ENCODE results near the gene CUBN. TPM values are rescaled to one million over a fixed set of nuclear protein-coding genes. Genes with fewer than 3 reads are reported as not detected.

Gene CUBN
- total and polyA plus RNA-seq, 9 of the 15 experiments (the other 6 are each of a cell fraction or from before 2014, with no cell fraction given), result 0.04 to 0.33 (median 0.09) TPM

- TF ChIP-seq ZNF512 (tag; IDR thresholded peaks at IDR 0.05) (no peak), RBM22 (IDR thresholded peaks at IDR 0.05; ENCODE audit: low read depth, low read length, poor library complexity, severe bottlenecking) (no peak), ZNF143 (CRISPR knock-in tag; IDR thresholded peaks at IDR 0.05) (no peak), MYNN (IDR thresholded peaks at IDR 0.05) (no peak), MYNN (CRISPR knock-in tag; IDR thresholded peaks at IDR 0.05) (no peak), GABPA (tag; conservative IDR thresholded peaks at IDR 0.05; ENCODE audit: low read depth) (peak; percentile 80), BRF1 (IDR thresholded peaks at IDR 0.05; ENCODE audit: borderline replicate concordance, extremely low read depth, insufficient read length) (no peak), GTF2E2 (tag; IDR thresholded peaks at IDR 0.05) (peak; percentile 72; the same call in 1 of the 2 replicates), PHB2 (IDR thresholded peaks at IDR 0.05; ENCODE audit: low read depth) (no peak), CLOCK (CRISPR knock-in tag; IDR thresholded peaks at IDR 0.05; ENCODE audit: borderline replicate concordance) (no peak), DLX4 (CRISPR knock-in tag; IDR thresholded peaks at IDR 0.05) (no peak), KLF13 (tag; IDR thresholded peaks at IDR 0.05; ENCODE audit: borderline replicate concordance, low read depth) (no peak), SRSF7 (optimal IDR thresholded peaks at IDR 0.05; ENCODE audit: low read depth, low read length) (no peak), USF1 (CRISPR knock-in tag; IDR thresholded peaks at IDR 0.05) (no peak), MYBL2 (IDR thresholded peaks at IDR 0.05; ENCODE audit: low read depth) (no peak), MYBL2 (CRISPR knock-in tag; IDR thresholded peaks at IDR 0.05; ENCODE audit: borderline replicate concordance) (no peak), MIER1 (IDR thresholded peaks at IDR 0.05; ENCODE audit: low read depth) (no peak; the same call in 1 of the 2 replicates), ZNF778 (CRISPR knock-in tag; IDR thresholded peaks at IDR 0.05) (no peak)
- TF ChIP-seq, protein P1, sequence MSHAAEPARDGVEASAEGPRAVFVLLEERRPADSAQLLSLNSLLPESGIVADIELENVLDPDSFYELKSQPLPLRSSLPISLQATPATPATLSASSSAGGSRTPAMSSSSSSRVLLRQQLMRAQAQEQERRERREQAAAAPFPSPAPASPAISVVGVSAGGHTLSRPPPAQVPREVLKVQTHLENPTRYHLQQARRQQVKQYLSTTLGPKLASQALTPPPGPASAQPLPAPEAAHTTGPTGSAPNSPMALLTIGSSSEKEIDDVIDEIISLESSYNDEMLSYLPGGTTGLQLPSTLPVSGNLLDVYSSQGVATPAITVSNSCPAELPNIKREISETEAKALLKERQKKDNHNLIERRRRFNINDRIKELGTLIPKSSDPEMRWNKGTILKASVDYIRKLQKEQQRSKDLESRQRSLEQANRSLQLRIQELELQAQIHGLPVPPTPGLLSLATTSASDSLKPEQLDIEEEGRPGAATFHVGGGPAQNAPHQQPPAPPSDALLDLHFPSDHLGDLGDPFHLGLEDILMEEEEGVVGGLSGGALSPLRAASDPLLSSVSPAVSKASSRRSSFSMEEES (CRISPR knock-in tag; IDR thresholded peaks at IDR 0.05), result no peak
Observed at GRCh38 chr10:16995867-16996529, 133.6 kb downstream of the CUBN start (continued).

Data from K562 (cell line).